Measurements from ENCODE around the gene LHPP.

The LHPP gene

GRCh38 chr10:124591123-124591495 lies 129.5 kb downstream of the LHPP start:
- Histone ChIP-seq H4K20me1 (ENCODE audit: insufficient read depth, low read length) (no peaks in the 10 kb centered on the region), H3K9me3 (ENCODE audit: low read length) (no peaks in the 10 kb centered on the region), H3K4me2 (ENCODE audit: low read length) (no peak overlapping the region), H3K9me2 (ENCODE audit: low read depth, low read length) (no peaks in the 10 kb centered on the region), H3K4me1 (ENCODE audit: insufficient read depth, low read length, severe bottlenecking) (peaks cover 29% of the 10 kb centered on the region), H3K27me3 (ENCODE audit: insufficient read depth, low read length) (no peaks in the 10 kb centered on the region; the same call in 1 of the 2 replicates), H3K4me3 (ENCODE audit: low read depth, low read length, poor library complexity, severe bottlenecking) (no peak overlapping the region), H2AFZ (ENCODE audit: low read length) (no peak overlapping the region), H3K9ac (ENCODE audit: low read length) (no peak overlapping the region), H3K27ac (ENCODE audit: low read depth, low read length, poor library complexity, severe bottlenecking) (no peak overlapping the region), H3K79me2 (ENCODE audit: insufficient read depth, low read length) (no peaks in the 10 kb centered on the region), H3F3A (ENCODE audit: insufficient read depth, low read length) (no peaks in the 10 kb centered on the region), H3K36me3 (ENCODE audit: insufficient read depth, low read length) (no peaks in the 10 kb centered on the region)
- no peak for TF ChIP-seq EZH2 (IDR thresholded peaks at IDR 0.05; ENCODE audit: borderline replicate concordance, low read length)
- no peak for TF ChIP-seq CTCF (IDR thresholded peaks at IDR 0.05; ENCODE audit: low read length)

- no peaks in the 10 kb centered on the region for H3F3A ChIP-seq (ENCODE audit: insufficient read depth, low read length)
- H3K36me3 ChIP-seq (ENCODE audit: insufficient read depth, low read length) = no peaks in the 10 kb centered on the region
- H3K4me2 ChIP-seq (ENCODE audit: low read length) = no peak overlapping the region
- H3K9me3 ChIP-seq (ENCODE audit: low read length) = no peaks in the 10 kb centered on the region
- H2AFZ ChIP-seq (ENCODE audit: low read length) = no peak overlapping the region
- H3K9me2 ChIP-seq (ENCODE audit: low read depth, low read length) = no peaks in the 10 kb centered on the region
- TF ChIP-seq CTCF (IDR thresholded peaks at IDR 0.05; ENCODE audit: low read length) = no peak
- no peak for TF ChIP-seq EZH2 (IDR thresholded peaks at IDR 0.05; ENCODE audit: borderline replicate concordance, low read length)
- H3K27ac ChIP-seq (ENCODE audit: low read depth, low read length, poor library complexity, severe bottlenecking) = no peak overlapping the region
- no peak overlapping the region for H3K9ac ChIP-seq (ENCODE audit: low read length)
- no peaks in the 10 kb centered on the region; the same call in 1 of the 2 replicates for H3K27me3 ChIP-seq (ENCODE audit: insufficient read depth, low read length)
- H3K79me2 ChIP-seq (ENCODE audit: insufficient read depth, low read length) = no peaks in the 10 kb centered on the region
- no peak overlapping the region for H3K4me3 ChIP-seq (ENCODE audit: low read depth, low read length, poor library complexity, severe bottlenecking)
- H4K20me1 ChIP-seq (ENCODE audit: insufficient read depth, low read length) = no peaks in the 10 kb centered on the region
- peaks cover 24% of the 10 kb centered on the region for H3K4me1 ChIP-seq (ENCODE audit: insufficient read depth, low read length, severe bottlenecking)
Observed at GRCh38 chr10:124592101-124592500, 130.5 kb downstream of the LHPP start.

GRCh38 chr10:124592736-124593430 lies 131.3 kb downstream of the LHPP start:
- TF ChIP-seq EZH2 (IDR thresholded peaks at IDR 0.05; ENCODE audit: borderline replicate concordance, low read length) (no peak), CTCF (IDR thresholded peaks at IDR 0.05; ENCODE audit: low read length) (no peak)
- H3K9me3 ChIP-seq (ENCODE audit: low read length) = no peaks in the 10 kb centered on the region
- no peaks in the 10 kb centered on the region for H3K9me2 ChIP-seq (ENCODE audit: low read depth, low read length)
- no peak overlapping the region for H3K27ac ChIP-seq (ENCODE audit: low read depth, low read length, poor library complexity, severe bottlenecking)
- H3K4me1 ChIP-seq (ENCODE audit: insufficient read depth, low read length, severe bottlenecking) = peaks cover 24% of the 10 kb centered on the region
- no peak overlapping the region for H2AFZ ChIP-seq (ENCODE audit: low read length)
- no peaks in the 10 kb centered on the region for H3K36me3 ChIP-seq (ENCODE audit: insufficient read depth, low read length)
- no peak overlapping the region for H3K4me2 ChIP-seq (ENCODE audit: low read length)
- H3K4me3 ChIP-seq (ENCODE audit: low read depth, low read length, poor library complexity, severe bottlenecking) = no peak overlapping the region
- no peaks in the 10 kb centered on the region for H4K20me1 ChIP-seq (ENCODE audit: insufficient read depth, low read length)
- no peak overlapping the region for H3K9ac ChIP-seq (ENCODE audit: low read length)
- no peaks in the 10 kb centered on the region; the same call in 1 of the 2 replicates for H3K27me3 ChIP-seq (ENCODE audit: insufficient read depth, low read length)
- no peaks in the 10 kb centered on the region for H3F3A ChIP-seq (ENCODE audit: insufficient read depth, low read length)
- no peaks in the 10 kb centered on the region for H3K79me2 ChIP-seq (ENCODE audit: insufficient read depth, low read length)
